Stimulated activated CD4-positive, alpha-beta T cell treated with anti-CD3 and anti-CD28 coated beads, Interleukin-4, amount 100 ng/mL, for 4 hours (primary cell): ENCODE data around the gene USP24.

Experiments used
- DNase-seq, 2 experiments: peaks; one replicate each; pipeline ENCODE4 v3.0.0-alpha.2; 2020

The USP24 gene

DNA sequence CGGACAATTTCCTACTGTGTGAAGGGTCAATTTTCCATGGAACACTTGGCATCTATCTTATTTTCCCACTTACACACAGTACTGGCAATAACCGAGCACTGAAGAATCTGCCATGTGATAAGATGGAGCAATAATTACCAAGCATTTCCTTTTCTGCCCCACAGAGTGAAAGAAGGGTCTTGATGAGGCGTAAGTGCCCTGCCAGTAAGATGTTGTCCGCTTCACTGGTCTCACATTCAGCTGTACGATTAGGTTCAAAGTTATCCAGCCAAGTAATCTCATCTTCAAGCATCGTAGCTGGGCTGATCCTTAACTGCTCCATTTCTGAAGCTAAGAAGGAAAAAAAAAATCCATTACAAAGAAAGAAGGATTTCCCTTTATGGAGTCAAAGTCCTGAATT is 108.1 kb downstream of the USP24 start:
- DNase-seq: no peak

DNA sequence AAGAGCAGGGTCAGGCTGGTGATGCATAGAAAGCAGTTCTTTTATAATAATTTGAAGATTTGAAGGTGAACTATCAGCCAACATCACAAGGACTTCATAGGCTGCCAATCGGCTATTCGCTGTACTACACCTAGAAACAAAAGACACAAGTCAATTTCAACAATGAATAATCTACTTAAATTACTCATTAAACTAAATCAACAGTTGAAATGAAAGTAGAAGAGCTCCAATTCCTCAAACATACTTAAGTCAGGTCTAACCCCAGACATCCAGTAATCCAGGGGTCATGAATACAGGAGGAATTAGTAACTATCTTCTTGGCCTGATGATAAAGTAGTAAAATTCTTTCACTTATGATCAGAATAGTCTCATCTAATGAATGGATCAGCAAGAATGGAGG is 111.3 kb downstream of the USP24 start:
- no peak for DNase-seq

DNA sequence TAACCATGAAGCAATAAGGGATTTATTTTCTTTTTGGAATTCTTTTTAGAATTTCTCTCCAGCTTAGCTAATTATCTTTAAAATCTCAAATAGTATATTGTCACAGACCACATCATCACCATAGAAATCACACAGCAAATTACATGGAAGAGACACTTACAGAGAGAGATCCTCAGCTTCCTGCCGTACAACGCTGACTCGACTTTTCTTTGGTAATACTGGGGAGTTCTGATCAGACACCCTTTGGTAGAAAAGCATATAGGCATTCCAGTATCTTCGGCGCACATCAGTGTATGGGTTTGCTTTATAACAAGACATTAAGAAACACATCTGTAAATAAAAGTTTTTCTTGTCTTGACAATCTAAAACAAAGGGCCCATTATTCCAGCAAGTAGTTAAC is 120.1 kb downstream of the USP24 start:
- DNase-seq: no peak

DNA sequence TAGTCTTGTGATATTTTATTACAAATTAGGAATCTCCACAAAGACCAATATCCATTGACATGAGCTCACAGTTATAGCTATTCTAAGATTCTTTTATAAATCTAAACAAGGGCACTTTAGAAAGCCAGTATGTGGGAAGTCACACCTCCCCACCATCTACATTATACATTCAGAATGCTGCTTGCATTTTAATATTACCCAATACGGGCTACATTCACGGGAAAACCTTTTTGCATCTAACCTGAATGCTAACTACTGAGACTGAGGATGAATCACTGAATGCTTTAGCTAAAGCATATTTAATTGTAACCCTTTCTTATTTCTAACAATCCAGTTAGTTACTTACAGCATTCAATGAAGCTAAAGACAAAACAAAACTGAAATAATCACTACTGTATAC is 122.7 kb downstream of the USP24 start:
- no peak for DNase-seq

DNA sequence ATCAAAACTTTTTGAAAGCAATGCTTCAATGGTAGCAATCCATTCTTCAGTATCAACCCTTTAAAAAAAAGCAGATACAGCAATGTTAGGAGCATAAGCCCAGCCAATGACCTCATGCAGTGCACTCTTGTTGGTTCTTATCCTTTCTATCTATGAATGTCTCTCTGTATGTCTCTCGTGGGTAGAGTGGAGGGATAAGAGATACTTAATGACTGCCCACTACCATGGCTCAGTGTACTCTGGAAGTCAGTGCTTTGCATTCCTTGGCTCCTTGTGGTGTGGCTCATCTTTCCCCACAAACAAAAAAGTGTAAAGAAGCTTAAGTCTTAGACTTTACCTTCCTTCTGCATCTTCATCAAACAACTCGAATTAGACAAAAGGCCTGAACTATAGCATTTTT is 125.5 kb downstream of the USP24 start:
- DNase-seq: no peak

DNA sequence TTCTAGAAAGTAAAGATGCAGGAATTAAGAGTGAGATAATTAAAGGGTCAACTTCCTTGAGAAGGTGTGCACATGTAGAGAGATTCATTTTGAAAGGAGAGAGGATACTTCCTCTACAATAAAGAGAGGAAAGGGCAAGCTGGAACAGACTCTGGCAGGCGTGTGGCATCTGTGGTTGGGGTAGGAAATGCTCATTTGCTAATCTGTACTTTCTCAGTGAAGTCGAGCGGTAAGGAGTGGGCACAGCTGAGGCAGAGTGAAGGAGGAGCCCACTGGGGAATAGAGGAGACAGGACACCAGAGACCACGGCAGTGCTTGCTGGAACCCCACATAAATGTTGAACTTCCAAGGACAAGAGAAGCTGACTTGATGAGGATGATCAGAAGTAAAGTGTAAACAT is 126.8 kb downstream of the USP24 start:
- no peak for DNase-seq

DNA sequence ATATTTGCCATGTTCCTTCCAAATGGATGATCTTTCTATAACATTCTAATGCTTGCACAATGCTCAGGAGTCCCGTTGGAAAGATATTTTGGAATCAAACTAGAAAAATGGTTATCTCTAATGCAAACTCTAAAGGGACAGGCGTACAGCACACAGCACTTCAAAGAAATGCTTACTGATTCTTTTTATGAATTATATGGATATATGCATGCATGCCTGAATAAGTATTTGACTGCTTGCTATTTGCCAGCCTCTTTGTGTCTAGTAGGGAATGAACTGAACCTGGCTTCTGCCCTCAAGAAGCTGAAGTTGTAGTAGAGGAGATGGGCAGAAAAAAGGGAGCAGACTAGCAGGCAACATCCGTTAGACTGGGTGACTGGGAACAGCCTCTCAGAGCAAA is 127.7 kb downstream of the USP24 start:
- no peak for DNase-seq

DNA sequence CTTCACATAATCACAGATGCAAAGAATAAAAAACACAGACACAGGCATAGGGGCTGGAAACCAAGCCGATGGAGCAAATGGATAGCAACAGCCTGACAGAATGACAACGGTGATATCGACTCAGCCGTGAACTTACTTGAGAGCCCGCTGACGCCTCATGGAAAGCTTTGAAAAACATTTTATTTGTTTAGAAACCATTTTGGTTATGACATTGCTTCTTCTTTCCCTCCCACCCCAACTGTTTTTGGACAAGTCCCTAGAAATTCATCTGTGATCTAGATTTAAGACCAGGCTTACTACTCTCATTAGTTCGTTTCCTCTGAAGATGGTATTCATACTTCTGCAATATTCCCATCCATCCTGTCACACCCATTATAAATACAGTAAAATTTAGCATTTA is 130.9 kb downstream of the USP24 start:
- no peak for DNase-seq

DNA sequence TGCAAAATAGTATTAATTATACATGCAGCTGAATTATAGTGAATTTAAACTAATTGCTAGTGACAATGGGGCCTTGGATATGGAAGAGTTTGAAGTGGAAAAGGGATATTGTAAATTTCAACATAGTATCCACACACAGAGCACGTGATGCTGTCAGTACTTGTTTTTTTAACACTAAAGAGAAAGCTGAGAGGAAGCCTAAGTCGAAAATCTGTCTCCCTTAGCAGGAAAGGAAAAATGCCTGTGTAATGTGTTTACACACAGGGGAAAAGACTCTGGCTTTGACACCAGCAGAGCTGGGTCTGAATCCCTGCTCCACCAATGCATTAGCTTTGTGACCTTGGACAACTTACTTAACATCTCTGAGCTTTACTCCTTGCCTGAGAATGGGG is 133.3 kb downstream of the USP24 start:
- no peak for DNase-seq

DNA sequence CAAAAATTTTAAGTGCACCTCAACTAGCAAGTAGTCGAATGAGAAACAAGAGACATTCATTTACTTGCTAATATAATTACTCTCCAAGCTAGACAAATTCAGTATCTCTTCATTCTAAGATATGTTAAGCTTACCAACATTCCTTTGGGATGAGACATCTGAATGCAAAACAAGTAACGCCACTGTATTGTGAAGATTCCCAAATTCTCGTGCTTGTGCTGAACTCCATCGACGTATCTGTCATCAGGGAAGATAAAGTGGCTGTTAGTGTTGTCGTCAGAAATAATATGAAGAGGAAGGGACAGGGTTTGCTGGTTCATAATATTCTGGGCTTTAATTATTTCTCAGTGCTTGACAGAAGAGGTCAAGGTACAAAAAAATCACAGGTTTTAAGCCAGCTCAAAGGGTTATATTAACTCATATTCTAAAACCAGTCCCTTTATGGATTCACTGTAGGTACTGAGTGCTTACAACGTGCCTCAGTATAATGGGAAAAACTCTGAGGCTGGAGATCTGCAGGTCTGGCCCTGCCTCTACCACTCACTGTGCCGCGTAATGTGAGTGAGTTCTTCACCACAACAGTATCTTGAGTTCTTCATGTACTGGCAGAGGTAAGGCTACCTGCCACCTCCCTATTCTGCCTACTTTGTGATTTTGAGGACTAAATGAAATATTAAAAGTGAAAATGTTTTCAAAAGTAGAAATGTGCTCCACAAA is 133.8 kb downstream of the USP24 start:
- DNase-seq: no peak

DNA sequence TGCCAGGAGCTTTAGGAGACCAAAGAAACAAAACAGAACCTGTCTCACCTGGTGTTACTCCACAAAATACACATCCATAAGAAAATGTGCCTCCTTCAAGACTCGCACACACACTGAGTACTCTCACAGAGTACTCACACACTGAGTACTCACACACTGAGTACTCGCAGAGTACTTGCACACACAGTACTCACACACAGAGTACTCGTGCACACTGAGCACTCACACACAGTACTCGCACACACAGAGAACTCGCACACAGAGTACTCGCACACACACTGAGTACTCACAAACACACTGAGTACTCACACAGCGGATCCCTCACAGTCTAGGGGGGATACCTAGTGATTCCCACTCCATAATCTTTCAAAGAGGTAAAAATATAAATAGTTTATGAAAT is 135.5 kb downstream of the USP24 start:
- DNase-seq: no peak

DNA sequence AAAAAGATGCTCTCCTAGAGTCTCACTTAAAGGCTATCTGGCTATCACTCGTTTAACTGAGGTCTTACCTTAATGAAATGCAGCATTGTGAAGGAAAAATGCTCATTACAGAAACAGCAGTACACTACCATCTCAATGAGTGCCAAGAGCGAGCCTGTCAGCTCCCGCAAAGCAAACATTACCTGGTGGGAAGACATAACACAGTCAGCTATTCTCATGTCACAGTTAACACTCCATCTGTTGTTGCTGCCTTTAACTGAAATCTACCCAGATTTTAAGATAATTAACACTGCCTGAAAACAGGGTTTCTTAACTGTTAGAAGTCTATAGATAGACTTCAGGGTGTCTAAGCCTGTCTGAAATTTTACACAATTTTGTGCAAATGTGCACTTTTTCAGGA is 136.7 kb downstream of the USP24 start:
- DNase-seq: no peak

DNA sequence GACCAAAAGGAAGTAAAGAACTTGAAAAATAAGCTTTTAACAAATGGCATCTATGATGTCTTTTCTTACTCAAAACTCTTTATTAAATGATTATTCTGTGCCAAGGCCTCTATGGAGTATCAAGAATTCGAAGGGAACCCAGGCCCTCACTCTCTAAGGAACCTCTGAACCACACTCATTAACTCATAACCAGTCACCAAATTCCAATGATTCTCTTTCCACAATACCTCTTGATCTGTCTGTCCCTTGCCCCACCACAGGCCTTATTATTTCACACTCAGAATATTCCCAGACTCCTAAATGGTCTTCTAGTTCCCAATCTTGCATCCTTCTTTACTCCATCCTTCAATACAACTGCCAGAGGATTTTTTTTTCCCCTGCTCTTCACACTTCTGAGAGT is 138.8 kb downstream of the USP24 start:
- DNase-seq: no peak

DNA sequence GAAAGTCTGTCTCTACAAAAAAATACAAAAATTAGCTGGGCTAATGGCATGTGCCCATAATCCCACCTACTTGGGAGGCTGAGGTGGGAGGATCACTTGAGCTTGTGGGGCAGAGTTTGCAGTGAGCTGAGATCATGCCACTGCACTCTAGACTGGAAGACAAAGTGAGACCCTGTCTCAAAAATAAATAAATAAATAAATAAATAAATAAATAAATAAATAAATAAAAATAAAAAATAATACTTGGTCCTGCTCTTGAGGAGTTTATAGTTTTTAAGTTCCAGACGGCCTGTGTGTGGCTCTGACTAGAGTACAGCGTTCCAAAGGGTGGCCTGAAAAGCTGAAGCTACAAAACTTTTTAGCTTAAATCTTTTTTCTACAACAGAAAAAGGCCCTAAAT is 140.7 kb downstream of the USP24 start:
- DNase-seq: no peak

DNA sequence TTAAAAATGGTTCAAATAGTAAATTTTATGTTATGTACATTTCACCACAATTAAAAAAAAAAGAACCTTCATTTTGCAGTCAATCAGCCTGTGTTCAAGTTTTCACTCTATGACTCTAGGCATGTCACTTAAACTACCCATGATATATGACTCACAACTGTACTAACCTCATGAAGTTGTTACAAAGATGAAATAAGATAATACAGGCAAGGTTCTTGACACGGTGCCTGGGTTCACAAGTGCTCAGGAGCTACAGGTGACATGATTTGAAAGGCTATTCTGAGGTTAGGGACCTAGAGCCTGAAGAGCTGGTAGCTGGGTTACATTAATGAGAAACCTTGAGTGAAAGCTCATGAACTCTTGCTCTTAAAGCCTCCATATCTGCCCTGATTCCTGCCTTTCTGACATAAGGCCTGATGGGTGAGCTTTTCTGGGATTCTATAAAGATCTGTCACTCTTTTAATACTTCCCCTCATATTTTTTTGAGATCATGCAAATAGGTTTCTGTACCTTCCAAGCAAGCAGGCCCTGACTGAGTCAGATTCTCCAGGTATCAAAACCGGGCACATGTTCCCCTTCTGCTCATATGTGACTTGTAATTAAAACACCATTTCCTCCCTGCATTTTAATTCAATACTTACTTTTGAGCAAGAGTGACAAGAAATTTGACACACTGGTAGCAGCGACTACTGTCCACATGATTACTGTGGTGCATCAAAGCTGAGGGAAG is 141.8 kb downstream of the USP24 start:
- no peak for DNase-seq

DNA sequence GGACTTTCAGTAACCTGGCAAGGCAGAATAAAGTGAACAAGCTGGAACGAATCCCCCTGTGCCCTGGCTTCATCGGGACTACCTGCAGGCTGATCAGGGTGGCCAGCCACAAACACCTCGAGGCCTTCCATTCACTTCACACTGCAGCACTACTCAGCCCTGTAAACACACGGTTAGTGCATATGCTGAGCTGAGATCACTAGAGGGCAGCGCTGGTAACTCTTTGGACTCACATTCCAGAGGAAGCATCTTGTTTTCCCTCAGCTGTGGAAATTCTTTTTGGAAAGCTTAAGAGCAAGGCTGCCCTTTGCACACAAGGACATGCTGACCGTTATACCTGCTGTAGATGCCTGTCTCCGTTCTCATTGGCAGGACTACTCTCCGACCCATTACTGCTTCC is 143.7 kb downstream of the USP24 start:
- no peak for DNase-seq

DNA sequence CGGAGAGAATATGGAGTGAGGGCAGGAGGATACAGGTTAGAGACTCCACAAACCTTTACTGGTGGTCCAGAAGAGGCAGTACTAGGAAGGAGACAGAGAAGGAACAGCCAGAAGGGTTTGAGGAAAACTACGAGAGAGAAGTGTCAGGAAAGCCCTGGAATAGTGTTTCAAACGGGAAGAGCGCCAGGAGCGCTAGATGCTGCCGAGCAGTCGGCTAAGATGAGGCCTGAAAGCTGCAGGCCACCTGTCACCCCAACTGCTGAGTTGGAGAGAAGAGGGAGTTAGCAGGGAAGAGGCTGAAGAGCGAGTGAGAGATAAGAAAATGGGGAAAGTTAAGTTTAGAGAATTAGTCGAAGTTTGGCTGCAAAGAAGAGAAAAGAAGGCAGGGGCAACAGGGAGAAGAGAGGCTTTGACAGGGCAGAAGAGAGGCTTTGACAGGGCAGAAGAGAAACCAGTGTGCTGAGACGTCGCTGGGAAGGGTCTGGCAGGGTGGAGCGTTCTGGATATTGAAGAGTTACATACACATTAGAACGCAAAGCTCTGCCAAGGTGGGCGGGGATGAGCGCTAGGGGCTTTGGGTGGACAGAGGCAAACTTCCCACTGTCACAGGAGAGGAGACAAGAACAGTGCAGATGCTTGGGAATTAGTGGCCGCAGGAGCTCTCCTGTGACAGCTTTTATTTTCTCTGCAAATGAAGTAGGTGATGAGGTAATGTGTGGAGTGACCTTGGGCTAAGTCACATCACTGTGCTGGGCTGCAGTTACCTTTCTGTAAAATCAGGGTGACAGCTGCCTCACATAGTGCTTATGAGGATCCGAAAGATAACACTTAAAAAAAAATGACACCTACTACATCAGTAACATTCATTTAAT is 144.6 kb downstream of the USP24 start:
- no peak for DNase-seq

DNA sequence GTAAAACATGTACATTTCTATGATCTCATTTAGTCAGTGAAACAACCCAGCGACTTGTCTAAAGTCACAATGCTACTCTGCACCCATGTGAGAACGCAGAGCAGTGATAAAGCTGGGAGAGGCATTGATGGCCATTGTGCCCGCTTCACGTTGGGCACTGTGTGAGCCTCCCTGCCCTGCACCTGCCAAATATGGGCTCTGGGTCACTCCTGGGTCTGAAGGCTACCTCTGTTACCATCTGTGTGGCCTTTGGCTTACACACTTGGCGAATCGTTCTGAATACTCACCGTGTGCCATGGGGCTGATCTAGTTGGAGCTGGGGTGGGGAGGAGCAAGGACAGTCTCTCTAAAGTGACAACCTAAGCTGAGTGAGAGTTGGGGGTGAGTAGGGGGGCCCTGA is 145.9 kb downstream of the USP24 start:
- no peak for DNase-seq

DNA sequence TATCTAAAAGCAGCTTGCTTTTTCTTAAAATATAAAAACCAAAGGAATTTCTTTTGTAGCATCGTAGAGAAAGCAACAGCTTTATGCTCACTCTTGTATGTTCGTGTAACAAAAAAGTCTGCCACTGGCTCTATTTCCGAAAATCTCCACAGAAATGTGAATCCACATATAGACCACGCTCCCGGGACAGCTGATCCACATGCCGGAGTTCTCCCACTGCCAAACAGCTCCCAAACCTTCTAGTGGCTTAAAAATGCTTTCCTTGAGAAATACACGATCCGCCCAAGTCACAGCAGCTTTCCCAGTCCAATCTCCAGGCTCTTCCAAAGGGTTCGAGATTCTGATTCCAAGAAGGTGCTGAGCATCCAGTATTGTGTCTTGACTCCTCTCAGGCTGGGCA is 146.5 kb downstream of the USP24 start:
- no peak for DNase-seq

DNA sequence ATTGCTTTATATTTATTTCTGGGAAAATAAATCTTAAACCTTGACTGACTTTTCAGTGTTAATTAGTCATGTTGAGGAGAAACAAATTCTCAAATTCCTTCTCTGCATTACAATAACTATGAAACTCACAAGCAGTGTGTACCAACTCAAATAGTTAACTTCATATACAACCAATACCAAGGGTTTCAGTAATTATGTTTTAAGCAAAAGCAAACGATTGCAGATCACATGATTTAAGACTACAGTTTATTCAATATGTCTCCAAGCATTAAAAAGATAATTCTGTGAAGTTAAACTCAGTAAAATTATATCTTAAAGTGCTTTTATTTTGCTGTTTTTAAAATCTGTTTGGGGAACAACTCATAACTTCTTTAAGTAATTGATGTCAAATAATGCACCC is 147.2 kb downstream of the USP24 start:
- no peak for DNase-seq

DNA sequence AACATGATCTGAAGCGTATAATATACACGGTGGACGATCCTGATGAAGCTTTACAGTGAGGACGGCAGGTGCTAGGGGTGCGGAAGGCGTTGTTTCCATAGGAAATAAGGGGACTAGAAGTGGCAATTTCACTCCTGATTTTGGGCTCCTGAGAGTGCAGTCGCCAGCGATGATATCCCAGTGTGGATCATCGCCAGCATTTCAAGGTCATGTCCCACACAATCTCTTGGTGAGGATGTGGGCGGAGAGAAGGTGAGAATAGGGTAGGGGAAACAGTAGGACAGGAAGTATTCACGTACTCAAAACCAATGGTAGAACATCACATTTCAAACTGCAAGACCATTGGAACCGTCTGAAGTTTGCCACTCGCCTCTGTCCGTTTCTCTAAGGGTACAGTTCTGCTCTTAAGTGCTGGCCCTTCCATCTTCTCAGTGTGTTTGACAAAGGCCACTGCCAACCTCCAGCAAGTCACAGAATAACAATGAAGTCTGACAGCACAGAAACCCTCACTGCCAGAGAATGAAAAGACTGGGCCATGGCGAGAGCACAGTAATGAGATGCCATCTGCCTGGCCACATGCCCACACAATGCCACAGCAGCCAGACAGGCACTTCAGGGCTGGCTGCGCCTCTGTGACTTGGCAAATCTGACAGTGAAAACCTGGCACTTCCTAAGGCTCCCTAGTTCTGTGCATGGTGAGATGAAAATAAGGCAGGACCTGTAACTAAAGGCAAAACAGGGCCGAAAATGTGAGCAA is 148.0 kb downstream of the USP24 start:
- DNase-seq: no peak

DNA sequence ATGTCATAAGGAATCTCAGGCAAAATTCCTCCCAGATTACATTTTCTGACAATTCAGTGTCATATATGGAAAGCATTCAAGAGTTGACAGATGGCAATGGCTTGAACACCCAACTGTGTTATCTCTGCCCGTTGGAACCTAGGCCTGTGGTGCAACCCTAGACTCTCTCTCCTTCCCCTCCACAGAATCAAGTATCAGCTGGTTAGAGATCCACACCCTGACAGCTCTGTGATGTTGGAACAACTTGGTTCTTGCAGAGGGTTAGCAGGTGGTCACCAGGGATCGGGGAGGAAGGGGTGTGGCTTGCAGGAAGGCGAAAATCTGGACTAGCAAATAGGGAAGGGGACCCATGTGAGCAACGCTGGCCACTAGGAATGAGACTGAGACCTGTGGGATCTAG is 149.5 kb downstream of the USP24 start:
- no peak for DNase-seq

DNA sequence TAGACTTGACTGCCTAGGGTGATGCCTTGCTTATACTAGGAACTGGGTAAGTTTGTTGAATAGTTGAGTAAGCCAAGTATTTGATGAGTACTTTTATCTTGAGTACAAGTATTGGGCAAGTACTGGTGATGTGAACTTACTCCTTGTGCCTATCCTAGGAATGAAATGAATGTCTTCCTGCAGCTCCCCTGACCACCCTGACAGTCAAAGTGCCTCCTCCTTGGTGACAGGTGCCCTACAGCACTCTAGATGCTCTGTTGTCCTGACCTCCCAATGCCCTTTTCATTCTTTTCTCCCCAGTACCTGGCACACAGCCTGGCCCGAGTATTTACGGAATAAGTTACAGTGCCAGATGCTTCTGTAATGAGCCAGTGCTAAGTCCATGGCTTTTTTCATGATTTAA is 150.3 kb downstream of the USP24 start:
- DNase-seq: no peak
